ENCODE data around the gene NUDT17.
"Not testable (repeated sequence)": the region's sequence is repeated elsewhere in the genome, so short reads cannot be mapped to it uniquely, and the experiment has no call there.

NUDT17 gene

GRCh38 chr1:145827966-145828365 lies 17.5 kb upstream of the NUDT17 start:
- no peak overlapping the region for H3K4me3 ChIP-seq (ENCODE audit: insufficient read depth, low read length, poor library complexity, severe bottlenecking)
- H3K9ac ChIP-seq (ENCODE audit: low read length), result no peak overlapping the region
- H3K79me2 ChIP-seq (ENCODE audit: insufficient read depth, low read length), result peaks cover 25% of the 10 kb centered on the region
- no peak overlapping the region for H2AFZ ChIP-seq (ENCODE audit: low read depth, low read length, severe bottlenecking)
- no peaks in the 10 kb centered on the region for H4K20me1 ChIP-seq (ENCODE audit: low read depth, low read length)
- H3K36me3 ChIP-seq (ENCODE audit: low read length), result peaks cover 45% of the 10 kb centered on the region
- no peaks in the 10 kb centered on the region for H3K9me2 ChIP-seq (replicated peaks; ENCODE audit: insufficient read depth, low read length)
- no peak overlapping the region for H3K27ac ChIP-seq (ENCODE audit: low read depth, low read length)
- no peak overlapping the region for H3K4me2 ChIP-seq (ENCODE audit: low read depth, low read length, poor library complexity, severe bottlenecking)
- no peaks in the 10 kb centered on the region for H3F3A ChIP-seq (ENCODE audit: insufficient read depth)
- H3K27me3 ChIP-seq (ENCODE audit: low read length), result no peaks in the 10 kb centered on the region
- no peaks in the 10 kb centered on the region for H3K9me3 ChIP-seq (ENCODE audit: insufficient read depth, low read length)
- TF ChIP-seq CTCF (IDR thresholded peaks at IDR 0.05; ENCODE audit: insufficient read depth, low read length, poor library complexity, severe bottlenecking) (no peak), EZH2phosphoT487 (conservative IDR thresholded peaks at IDR 0.05; ENCODE audit: low read length) (no peak)

- H3K9me2 ChIP-seq (replicated peaks; ENCODE audit: insufficient read depth, low read length), result no peaks in the 10 kb centered on the region
- no peaks in the 10 kb centered on the region for H3K27me3 ChIP-seq (ENCODE audit: low read length)
- no peak overlapping the region for H2AFZ ChIP-seq (ENCODE audit: low read depth, low read length, severe bottlenecking)
- no peak overlapping the region for H3K27ac ChIP-seq (ENCODE audit: low read depth, low read length)
- peaks cover 45% of the 10 kb centered on the region for H3K36me3 ChIP-seq (ENCODE audit: low read length)
- H3F3A ChIP-seq (ENCODE audit: insufficient read depth), result no peaks in the 10 kb centered on the region
- H3K79me2 ChIP-seq (ENCODE audit: insufficient read depth, low read length), result peaks cover 25% of the 10 kb centered on the region
- no peak overlapping the region for H3K4me3 ChIP-seq (ENCODE audit: insufficient read depth, low read length, poor library complexity, severe bottlenecking)
- no peak for TF ChIP-seq CTCF (IDR thresholded peaks at IDR 0.05; ENCODE audit: insufficient read depth, low read length, poor library complexity, severe bottlenecking)
- TF ChIP-seq EZH2phosphoT487 (conservative IDR thresholded peaks at IDR 0.05; ENCODE audit: low read length), result no peak
- H3K9ac ChIP-seq (ENCODE audit: low read length), result no peak overlapping the region
- no peaks in the 10 kb centered on the region for H4K20me1 ChIP-seq (ENCODE audit: low read depth, low read length)
- no peak overlapping the region for H3K4me2 ChIP-seq (ENCODE audit: low read depth, low read length, poor library complexity, severe bottlenecking)
- no peaks in the 10 kb centered on the region for H3K9me3 ChIP-seq (ENCODE audit: insufficient read depth, low read length)
These were observed 16.9 kb upstream of the NUDT17 start for GRCh38 chr1:145828367-145829026.

GRCh38 chr1:145830810-145831209 lies 14.6 kb upstream of the NUDT17 start:
- not testable (repeated sequence) for H3K9me3 ChIP-seq (ENCODE audit: insufficient read depth, low read length); H4K20me1 ChIP-seq (ENCODE audit: low read depth, low read length); H3K27me3 ChIP-seq (ENCODE audit: low read length); H3K9me2 ChIP-seq (replicated peaks; ENCODE audit: insufficient read depth, low read length); H3K4me3 ChIP-seq (ENCODE audit: insufficient read depth, low read length, poor library complexity, severe bottlenecking); H3K4me2 ChIP-seq (ENCODE audit: low read depth, low read length, poor library complexity, severe bottlenecking); H3F3A ChIP-seq (ENCODE audit: insufficient read depth); H3K27ac ChIP-seq (ENCODE audit: low read depth, low read length); H3K9ac ChIP-seq (ENCODE audit: low read length); H2AFZ ChIP-seq (ENCODE audit: low read depth, low read length, severe bottlenecking); H3K79me2 ChIP-seq (ENCODE audit: insufficient read depth, low read length)
- H3K36me3 ChIP-seq (ENCODE audit: low read length), result peaks cover 43% of the 10 kb centered on the region

GRCh38 chr1:145837656-145838055 lies 7.8 kb upstream of the NUDT17 start:
- Histone ChIP-seq H3K27ac (ENCODE audit: low read depth, low read length) (no peak overlapping the region), H2AFZ (ENCODE audit: low read depth, low read length, severe bottlenecking) (no peak overlapping the region), H4K20me1 (ENCODE audit: low read depth, low read length) (no peaks in the 10 kb centered on the region), H3K27me3 (ENCODE audit: low read length) (no peaks in the 10 kb centered on the region), H3F3A (ENCODE audit: insufficient read depth) (peaks cover 1% of the 10 kb centered on the region; the same call in 1 of the 2 replicates), H3K9ac (ENCODE audit: low read length) (no peak overlapping the region), H3K9me3 (ENCODE audit: insufficient read depth, low read length) (no peaks in the 10 kb centered on the region), H3K4me3 (ENCODE audit: insufficient read depth, low read length, poor library complexity, severe bottlenecking) (no peak overlapping the region), H3K36me3 (ENCODE audit: low read length) (peaks cover 42% of the 10 kb centered on the region), H3K9me2 (replicated peaks; ENCODE audit: insufficient read depth, low read length) (no peaks in the 10 kb centered on the region), H3K4me2 (ENCODE audit: low read depth, low read length, poor library complexity, severe bottlenecking) (no peak overlapping the region), H3K79me2 (ENCODE audit: insufficient read depth, low read length) (no peaks in the 10 kb centered on the region)
- no peak for TF ChIP-seq EZH2phosphoT487 (conservative IDR thresholded peaks at IDR 0.05; ENCODE audit: low read length)
- no peak for TF ChIP-seq CTCF (IDR thresholded peaks at IDR 0.05; ENCODE audit: insufficient read depth, low read length, poor library complexity, severe bottlenecking)
